Activated T-helper 2 cell treated with anti-CD3 and anti-CD28 coated beads, Interferon-gamma antibody, Interleukin-2, Interleukin-4, amounts not matched to agents 10 μg/mL and 5 μg/mL and 100 μg/mL, durations not matched to agents 14 hours and 24 hours and 36 hours (primary cell): ENCODE measurements around the gene BCL6. TPM values are rescaled to one million over a fixed set of nuclear protein-coding genes. Genes with fewer than 3 reads are reported as not detected.

Experiments used
- DNase-seq: peaks from one replicate; pipeline ENCODE4 v3.0.0; 2021; ENCODE audit warnings: low spot score
- H3K27ac Mint-ChIP-seq: one replicate; pipeline ENCODE4 v1.8.0; 2021; ENCODE audit warnings: mixed read lengths
- H3K27me3 Mint-ChIP-seq: one replicate; pipeline ENCODE4 v1.8.0; 2021; ENCODE audit warnings: low read depth, mixed read lengths
- H3K36me3 Mint-ChIP-seq: one replicate; pipeline ENCODE4 v1.8.0; 2021; ENCODE audit warnings: low read depth, mixed read lengths
- H3K4me1 Mint-ChIP-seq: one replicate; pipeline ENCODE4 v1.8.0; 2021; ENCODE audit warnings: low read depth, mixed read lengths
- H3K4me3 Mint-ChIP-seq: one replicate; pipeline ENCODE4 v1.8.0; 2021; ENCODE audit warnings: low read depth, mild to moderate bottlenecking, moderate library complexity, mixed read lengths
- H3K9me3 Mint-ChIP-seq: one replicate; pipeline ENCODE4 v1.8.0; 2021; ENCODE audit warnings: mixed read lengths
- intact Hi-C: fragments of 100-400 bp; cut with micrococcal nuclease; formaldehyde crosslinking; loops from one replicate; pipeline ENCODE4 v1.15.1; 2023
- total RNA-seq: library from RNA; stranded (reverse); gene quantifications from 2 replicates; pipeline ENCODE4 v1.2.3, GENCODE V29; 2022

BCL6 gene
- total RNA-seq, 1 donor from 2014 or later = 12.0 TPM

- peaks cover 4% of the 10 kb centered on the region for H3K36me3 Mint-ChIP-seq
- peaks cover 39% of the 10 kb centered on the region for H3K4me1 Mint-ChIP-seq
- intact Hi-C loops = loop anchor here (1.0 to 10.0 kb wide), 10 partner anchors 702 to 1567 kb away; no protein-coding TSS in a partner anchor
- peak overlapping the region; percentile 99 for H3K27ac Mint-ChIP-seq
- DNase-seq = peak; percentile 63
- H3K27me3 Mint-ChIP-seq = peaks cover 9% of the 10 kb centered on the region
- H3K9me3 Mint-ChIP-seq = no peaks in the 10 kb centered on the region
- H3K4me3 Mint-ChIP-seq = peak overlapping the region; percentile 94
Observed at GRCh38 chr3:187740421-187741399, 4.6 kb downstream of the BCL6 start.

GRCh38 chr3:187739561-187740332, 5.5 kb downstream of the BCL6 start:
- Mint-ChIP-seq H3K4me3 (peak overlapping the region; percentile 94), H3K27ac (peak overlapping the region; percentile 99), H3K36me3 (peaks cover 7% of the 10 kb centered on the region), H3K9me3 (no peaks in the 10 kb centered on the region), H3K4me1 (peaks cover 38% of the 10 kb centered on the region), H3K27me3 (peaks cover 12% of the 10 kb centered on the region)
- DNase-seq = peak; percentile 76
- intact Hi-C loops = loop anchor here (1.0 to 10.0 kb wide), 12 partner anchors 661 to 1568 kb away; no protein-coding TSS in a partner anchor

- intact Hi-C loops = loop anchor here (1.0 to 2.0 kb wide), 3 partner anchors 662 to 1498 kb away; no protein-coding TSS in a partner anchor
Observed at GRCh38 chr3:187739094-187739560, 6.1 kb downstream of the BCL6 start.

GRCh38 chr3:187738331-187739093, 6.8 kb downstream of the BCL6 start:
- Mint-ChIP-seq H3K9me3 (no peaks in the 10 kb centered on the region), H3K27me3 (peaks cover 12% of the 10 kb centered on the region), H3K4me3 (peak overlapping the region; percentile 94), H3K27ac (peak overlapping the region; percentile 70), H3K36me3 (peaks cover 9% of the 10 kb centered on the region), H3K4me1 (peaks cover 38% of the 10 kb centered on the region)
- intact Hi-C loops = loop anchor here (1.0 to 2.0 kb wide), 5 partner anchors 662 to 1498 kb away; no protein-coding TSS in a partner anchor
- DNase-seq = peak; percentile 69

More at GRCh38 chr3:187739094-187739560, 6.1 kb downstream of the BCL6 start:
- peak; percentile 32 for DNase-seq
- Mint-ChIP-seq H3K9me3 (no peaks in the 10 kb centered on the region), H3K4me1 (peaks cover 38% of the 10 kb centered on the region), H3K36me3 (peaks cover 7% of the 10 kb centered on the region), H3K4me3 (peak overlapping the region; percentile 94), H3K27ac (peak overlapping the region; percentile 70), H3K27me3 (peaks cover 12% of the 10 kb centered on the region)

GRCh38 chr3:187738071-187738330, 7.3 kb downstream of the BCL6 start:
- Mint-ChIP-seq H3K9me3 (no peaks in the 10 kb centered on the region), H3K36me3 (peaks cover 14% of the 10 kb centered on the region), H3K4me1 (peaks cover 37% of the 10 kb centered on the region), H3K27ac (peak overlapping the region; percentile 32), H3K4me3 (peak overlapping the region; percentile 94), H3K27me3 (peaks cover 12% of the 10 kb centered on the region)
- intact Hi-C loops = loop anchor here (1.0 to 2.0 kb wide), 4 partner anchors 663 to 1499 kb away; no protein-coding TSS in a partner anchor
- DNase-seq = no peak

GRCh38 chr3:187737368-187738070, 7.7 kb downstream of the BCL6 start:
- Mint-ChIP-seq H3K4me3 (peak overlapping the region; percentile 94), H3K9me3 (no peaks in the 10 kb centered on the region), H3K27ac (peak overlapping the region; percentile 32), H3K27me3 (peaks cover 12% of the 10 kb centered on the region), H3K36me3 (peaks cover 17% of the 10 kb centered on the region), H3K4me1 (peaks cover 34% of the 10 kb centered on the region)
- intact Hi-C loops = loop anchor here (1.0 to 2.0 kb wide), 4 partner anchors 663 to 1499 kb away; no protein-coding TSS in a partner anchor
- peak; percentile 27 for DNase-seq

GRCh38 chr3:187737006-187737367, 8.3 kb downstream of the BCL6 start:
- DNase-seq = no peak
- peaks cover 12% of the 10 kb centered on the region for H3K27me3 Mint-ChIP-seq
- peaks cover 31% of the 10 kb centered on the region for H3K4me1 Mint-ChIP-seq
- intact Hi-C loops = no loop called here
- peak overlapping the region; percentile 94 for H3K4me3 Mint-ChIP-seq
- H3K9me3 Mint-ChIP-seq = no peaks in the 10 kb centered on the region
- peak overlapping the region; percentile 29 for H3K27ac Mint-ChIP-seq
- H3K36me3 Mint-ChIP-seq = peaks cover 18% of the 10 kb centered on the region

GRCh38 chr3:187736418-187736871, 8.8 kb downstream of the BCL6 start:
- Mint-ChIP-seq H3K27ac (no peak overlapping the region), H3K36me3 (peaks cover 23% of the 10 kb centered on the region), H3K4me3 (no peak overlapping the region), H3K9me3 (no peaks in the 10 kb centered on the region), H3K27me3 (peaks cover 12% of the 10 kb centered on the region), H3K4me1 (peaks cover 26% of the 10 kb centered on the region)
- no peak for DNase-seq
- intact Hi-C loops = no loop called here

- Mint-ChIP-seq H3K27me3 (peaks cover 12% of the 10 kb centered on the region), H3K4me1 (peaks cover 22% of the 10 kb centered on the region), H3K4me3 (no peak overlapping the region), H3K27ac (no peak overlapping the region), H3K36me3 (peaks cover 29% of the 10 kb centered on the region), H3K9me3 (no peaks in the 10 kb centered on the region)
- intact Hi-C loops = no loop called here
- no peak for DNase-seq
Observed at GRCh38 chr3:187735837-187736236, 9.4 kb downstream of the BCL6 start.

GRCh38 chr3:187735383-187735782, 9.9 kb downstream of the BCL6 start:
- no peak overlapping the region for H3K27ac Mint-ChIP-seq
- H3K9me3 Mint-ChIP-seq = no peaks in the 10 kb centered on the region
- no peak overlapping the region for H3K4me3 Mint-ChIP-seq
- H3K36me3 Mint-ChIP-seq = peaks cover 34% of the 10 kb centered on the region
- H3K4me1 Mint-ChIP-seq = peaks cover 22% of the 10 kb centered on the region
- H3K27me3 Mint-ChIP-seq = peaks cover 12% of the 10 kb centered on the region
- DNase-seq = no peak
- intact Hi-C loops = no loop called here

GRCh38 chr3:187734841-187735240, 10.4 kb downstream of the BCL6 start:
- DNase-seq = no peak
- peaks cover 22% of the 10 kb centered on the region for H3K4me1 Mint-ChIP-seq
- no peaks in the 10 kb centered on the region for H3K9me3 Mint-ChIP-seq
- no peak overlapping the region for H3K4me3 Mint-ChIP-seq
- intact Hi-C loops = no loop called here
- H3K36me3 Mint-ChIP-seq = peaks cover 39% of the 10 kb centered on the region
- H3K27ac Mint-ChIP-seq = no peak overlapping the region
- H3K27me3 Mint-ChIP-seq = peaks cover 12% of the 10 kb centered on the region
